GM12892 (cell line): ENCODE results near the gene DNASE2.

ENCODE experiments used
- POLR2A ChIP-seq: IDR thresholded peaks from 2 replicates; pipeline ENCODE4 v1.6.1; 2011; ENCODE audit warnings: low read depth, low read length, control low read depth
- POLR2AphosphoS5 ChIP-seq: IDR thresholded peaks from 2 replicates; pipeline ENCODE4 v1.6.1; 2011; ENCODE audit warnings: low read depth, low read length, control low read depth
- TAF1 ChIP-seq: IDR thresholded peaks from 2 replicates; pipeline ENCODE4 v1.6.1; 2011; ENCODE audit warnings: low read depth, mild to moderate bottlenecking, control low read depth, low read length, borderline replicate concordance

- TF ChIP-seq POLR2A (no peak), POLR2AphosphoS5 (no peak), TAF1 (no peak)
These were observed 38.7 kb downstream of the DNASE2 start for GRCh38 chr19:12842511-12842910.
